ENCODE results near the gene SLC25A47.

The SLC25A47 gene

GRCh38 chr14:100348784-100349685 lies 25.9 kb downstream of the SLC25A47 start:
- no peak for DNase-seq

- DNase-seq: no peak
Observed at GRCh38 chr14:100350276-100350926, 27.3 kb downstream of the SLC25A47 start.

DNA sequence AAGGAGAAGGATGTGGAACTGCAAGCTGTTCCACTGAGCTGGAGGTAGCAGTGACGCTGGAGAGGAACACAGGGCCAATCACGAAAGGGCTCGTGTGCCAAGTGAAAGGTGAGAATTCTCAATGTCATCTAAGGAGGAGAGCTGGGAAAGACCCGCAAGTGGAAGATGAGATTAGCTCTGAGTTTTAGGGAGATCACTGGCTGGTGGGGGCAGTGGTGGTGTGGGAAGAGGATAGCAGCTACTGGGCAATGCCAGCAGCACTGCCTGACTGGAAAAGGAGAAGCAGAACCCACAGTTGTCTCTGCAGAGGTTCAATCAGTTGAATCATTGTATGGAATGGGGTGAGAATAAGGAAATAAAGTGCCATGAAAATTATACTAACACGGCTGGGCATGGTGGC lies 27.8 kb downstream of the SLC25A47 start:
- DNase-seq: no peak

- DNase-seq: no peak
Observed at GRCh38 chr14:100358396-100358795, 35.3 kb downstream of the SLC25A47 start.

GRCh38 chr14:100359111-100359510 lies 36.0 kb downstream of the SLC25A47 start:
- no peak for DNase-seq

DNA sequence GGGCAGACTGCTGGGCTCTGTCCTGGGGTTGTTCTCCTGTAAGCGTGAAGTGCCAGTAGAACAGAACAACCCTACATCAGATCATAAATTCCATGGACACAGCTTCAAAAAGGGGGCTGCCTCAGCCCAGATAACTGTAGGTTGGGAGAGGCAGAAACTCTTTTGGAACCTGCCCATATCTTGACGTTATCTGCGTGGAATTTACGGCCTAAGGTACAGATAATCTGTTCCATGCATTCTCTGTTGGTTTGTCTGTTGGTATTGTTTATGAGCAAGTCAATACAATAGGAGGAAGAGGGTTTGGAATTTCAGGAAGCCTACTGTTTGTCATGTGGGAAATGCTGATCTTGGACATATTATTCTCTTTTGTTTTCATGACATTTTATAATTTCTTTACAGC lies 36.7 kb downstream of the SLC25A47 start:
- no peak for DNase-seq

DNA sequence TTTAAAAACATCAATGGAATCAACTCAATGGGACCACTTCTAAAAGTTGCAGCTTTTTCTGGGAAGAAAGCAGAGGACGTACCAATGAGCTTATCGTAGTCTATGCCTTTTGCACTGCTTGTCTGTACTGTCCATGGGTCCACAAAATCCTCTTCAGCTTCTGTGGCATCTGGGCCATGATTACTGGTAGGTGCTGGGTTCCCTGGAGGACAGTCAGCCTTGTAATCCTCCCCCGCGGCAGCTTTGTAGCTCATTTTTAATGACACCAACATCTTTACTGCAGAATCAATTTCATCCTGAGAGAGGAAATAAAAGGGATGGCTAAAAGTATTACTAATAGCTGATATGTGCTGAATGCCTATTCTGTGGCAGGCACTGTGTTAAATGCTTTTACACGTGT lies 38.5 kb downstream of the SLC25A47 start:
- DNase-seq: no peak

DNA sequence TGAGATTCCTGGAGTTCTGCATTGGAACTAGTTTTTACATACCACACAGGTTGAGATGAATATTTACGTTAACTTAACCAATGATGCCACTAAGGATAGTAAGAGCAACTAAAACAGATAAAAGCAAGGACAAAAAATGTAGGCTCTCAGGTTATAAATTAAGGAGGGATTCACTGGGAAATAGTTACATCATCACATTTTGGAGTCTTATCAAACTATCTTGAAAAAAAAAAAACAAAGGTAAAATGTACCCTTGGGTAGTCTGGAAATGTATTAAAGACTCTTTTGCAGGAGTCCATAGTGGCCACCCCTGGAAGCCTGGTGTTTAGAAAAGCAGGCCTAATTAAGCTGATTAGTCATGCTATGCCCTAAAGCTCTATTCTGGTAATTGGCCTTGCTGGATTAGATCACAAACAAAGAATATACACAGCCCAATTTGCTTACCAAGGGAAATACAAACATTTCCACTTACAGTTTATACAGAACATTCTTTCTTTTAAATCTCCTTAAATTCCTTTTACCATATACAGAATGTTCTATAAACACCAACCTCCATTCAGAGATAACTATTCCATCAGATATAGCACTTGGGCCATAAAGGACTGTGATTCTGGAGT lies 39.3 kb downstream of the SLC25A47 start:
- DNase-seq: no peak

DNA sequence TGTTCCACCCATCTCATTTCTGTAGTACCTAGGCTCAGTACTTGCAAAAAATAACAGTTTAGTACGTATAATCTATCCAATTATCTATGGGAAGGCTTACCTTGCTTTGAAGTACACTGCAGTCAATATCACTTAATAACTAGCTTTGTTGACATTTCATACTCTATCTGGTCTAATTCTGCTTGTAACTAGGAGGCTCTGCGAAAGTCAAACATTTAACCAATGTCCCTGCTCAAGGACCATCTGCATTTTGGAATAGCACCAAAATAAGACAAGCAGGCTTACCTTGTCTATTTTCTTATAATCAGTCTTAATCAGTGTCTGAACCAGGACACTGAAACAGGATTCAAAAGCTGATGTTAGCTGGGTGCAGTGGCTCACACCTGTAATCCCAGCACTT lies 39.9 kb downstream of the SLC25A47 start:
- no peak for DNase-seq

DNA sequence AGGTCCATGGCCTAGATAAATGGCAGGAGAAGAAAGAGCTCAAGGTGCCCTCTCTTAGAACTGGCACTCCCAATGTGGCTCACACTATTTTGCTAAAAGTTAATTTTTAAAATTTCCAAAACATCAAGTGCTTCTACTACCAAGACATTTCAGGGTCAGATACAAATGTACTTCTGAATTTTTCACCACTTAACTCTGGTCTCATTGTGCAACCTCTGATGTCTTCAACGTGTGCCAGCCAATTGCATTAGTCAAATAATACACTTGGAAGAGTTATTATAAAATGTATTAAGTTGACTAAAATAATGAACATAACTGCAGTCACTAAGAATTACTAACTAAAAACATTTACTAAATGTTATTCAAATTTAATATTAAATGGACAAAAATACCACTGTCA lies 41.3 kb downstream of the SLC25A47 start:
- no peak for DNase-seq

- no peak for DNase-seq
Observed at GRCh38 chr14:100365741-100366140, 42.6 kb downstream of the SLC25A47 start.

DNA sequence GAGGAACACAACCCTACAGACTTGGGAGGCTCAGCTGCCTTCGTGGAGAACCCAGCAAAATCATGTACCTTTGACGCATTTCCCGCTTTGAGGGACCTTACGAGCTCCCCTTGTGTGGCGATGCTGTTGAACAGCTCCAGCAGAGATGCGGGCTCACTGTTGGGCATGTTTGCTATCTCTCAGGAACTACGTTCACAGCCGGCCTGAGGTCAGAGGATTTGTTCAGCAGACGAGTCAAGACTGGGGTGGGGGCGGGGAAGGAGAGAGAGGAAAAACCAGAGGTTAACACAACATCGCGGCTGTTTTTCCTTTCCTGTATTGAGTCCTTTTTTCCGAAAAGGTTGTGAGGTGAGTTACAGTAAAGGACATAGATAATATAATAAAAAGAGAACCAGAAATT lies 45.9 kb downstream of the SLC25A47 start:
- no peak for DNase-seq

GRCh38 chr14:100370003-100370402 lies 46.9 kb downstream of the SLC25A47 start:
- no peak for DNase-seq

GRCh38 chr14:100371773-100372172 lies 48.6 kb downstream of the SLC25A47 start:
- no peak for DNase-seq

DNA sequence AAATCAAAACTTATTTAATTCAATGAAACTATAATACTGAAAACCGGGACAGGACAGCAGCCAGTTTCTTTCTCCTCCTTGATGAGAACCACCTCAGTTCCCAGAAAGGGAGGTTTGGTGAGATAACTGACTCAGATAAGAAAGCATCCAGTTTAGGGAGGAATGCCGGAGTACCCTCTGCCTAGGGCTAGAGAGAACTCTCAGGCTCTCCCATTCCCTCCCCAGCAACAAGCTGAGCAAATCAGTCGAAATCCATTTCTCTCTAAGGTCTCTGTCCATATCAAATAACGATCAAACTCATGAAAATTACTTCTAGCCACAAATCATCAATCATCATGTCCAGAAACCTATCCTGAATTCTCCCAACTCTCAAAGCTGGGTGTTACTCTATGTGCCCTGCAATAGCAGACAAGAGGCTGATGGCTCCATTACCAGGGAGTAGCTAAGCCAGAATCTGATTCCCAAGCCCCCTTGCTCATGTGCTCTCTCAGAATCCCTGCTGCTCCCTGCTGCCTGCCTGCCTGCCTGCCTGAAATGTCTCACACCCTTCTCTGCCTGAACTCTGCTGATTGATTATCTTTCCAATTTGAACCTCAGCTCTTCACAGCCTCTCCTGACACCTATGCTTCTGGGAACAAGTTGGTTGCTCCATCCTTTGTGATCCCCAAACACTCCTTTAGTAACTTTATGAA lies 49.4 kb downstream of the SLC25A47 start:
- DNase-seq: no peak

DNA sequence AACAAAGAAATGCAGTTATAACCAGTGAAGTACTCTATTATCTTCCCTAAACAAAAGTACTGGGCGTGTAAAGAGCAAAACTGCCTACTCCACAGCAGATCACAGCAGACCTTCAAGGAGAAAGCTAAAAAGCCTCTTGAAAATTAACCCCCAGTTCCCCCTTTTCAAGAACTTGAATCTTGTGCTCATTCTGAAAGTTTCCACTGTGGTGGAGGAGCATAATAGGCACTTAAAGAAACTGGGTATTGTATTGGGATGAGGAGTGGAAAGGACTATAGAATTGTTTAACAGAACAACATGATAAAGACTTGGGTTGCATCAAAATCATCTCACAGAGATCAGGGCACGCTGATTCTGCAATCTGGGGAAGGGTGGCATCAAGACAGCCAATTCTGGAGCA lies 51.1 kb downstream of the SLC25A47 start:
- no peak for DNase-seq

- DNase-seq: no peak
Observed at GRCh38 chr14:100374876-100375265, 51.7 kb downstream of the SLC25A47 start.

DNA sequence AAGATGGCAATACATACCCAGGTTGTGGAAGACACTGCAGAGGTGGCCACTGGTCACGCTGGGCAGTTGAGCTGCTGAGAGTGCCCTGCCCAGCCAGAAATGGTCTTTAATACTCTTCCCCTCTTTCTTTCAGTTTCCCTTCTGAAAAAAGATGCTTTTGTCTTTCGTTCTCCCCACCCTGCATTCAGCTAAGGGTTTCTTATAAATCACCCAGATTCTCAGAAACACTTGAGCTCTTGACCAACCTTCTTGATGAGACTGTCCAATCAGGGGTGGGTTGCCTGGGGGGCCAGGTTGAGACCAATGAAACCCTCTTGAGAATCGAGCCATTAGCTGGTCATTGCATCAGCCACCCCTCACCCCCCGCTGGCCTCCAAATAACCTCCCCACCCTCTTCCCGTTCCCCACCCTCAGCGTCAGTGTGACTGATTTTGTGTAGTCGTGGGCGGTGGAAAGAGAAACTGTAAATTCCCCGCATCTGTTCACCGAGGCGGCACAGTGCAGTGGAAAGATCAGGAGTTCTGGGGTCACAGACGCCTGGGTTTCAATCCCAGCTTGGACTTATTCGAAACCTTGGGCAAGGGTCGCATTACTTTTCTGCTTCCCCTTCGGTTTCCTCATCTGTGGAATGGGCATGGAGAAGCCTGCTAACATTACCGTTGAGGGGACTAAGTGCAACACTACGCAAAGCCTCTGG lies 52.3 kb downstream of the SLC25A47 start:
- peak; percentile 82 to 87 for DNase-seq

DNA sequence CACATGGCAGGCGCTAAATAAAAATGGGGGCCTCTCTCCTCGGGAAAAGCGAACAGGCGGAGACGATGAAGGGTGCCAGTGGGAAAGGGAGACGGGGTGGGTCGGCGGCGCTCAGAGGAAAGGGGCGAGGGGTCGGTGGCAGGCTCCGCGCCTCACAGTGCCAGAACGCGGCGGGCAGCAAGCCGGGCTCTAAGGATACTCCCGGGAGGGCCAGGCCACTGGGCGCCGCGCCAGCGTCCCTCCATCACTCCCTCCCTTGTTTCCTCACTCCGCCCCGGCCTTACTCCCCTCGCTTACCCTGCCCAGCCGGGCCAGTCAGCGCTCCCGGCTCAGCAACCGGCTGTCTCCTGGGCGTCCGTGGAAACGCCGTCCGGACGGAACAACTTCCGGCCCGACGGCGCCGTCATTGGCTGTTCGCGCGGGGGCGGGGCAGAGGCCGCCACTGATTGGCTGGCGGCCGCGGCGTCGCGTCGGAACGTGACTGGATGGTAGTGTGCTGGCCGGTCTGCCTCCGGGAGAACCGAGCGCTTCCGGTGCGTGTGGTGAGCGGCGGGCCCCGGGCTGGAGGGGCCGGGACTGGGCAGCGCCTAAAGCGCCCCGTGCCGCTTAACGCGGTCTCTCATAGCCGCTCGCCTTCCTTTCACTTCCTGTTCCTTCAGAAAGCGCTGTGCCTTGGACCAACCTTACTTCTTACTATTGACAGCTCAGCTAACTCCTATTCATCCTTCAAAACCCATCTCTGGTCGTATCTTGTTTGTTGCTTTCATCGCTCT lies 53.0 kb downstream of the SLC25A47 start, which contains the start of gene WDR25:
Gene WDR25, plus strand, starts transcription at position 523 of the 773 bp plus-strand sequence.
- peak; percentile 95 for DNase-seq

DNA sequence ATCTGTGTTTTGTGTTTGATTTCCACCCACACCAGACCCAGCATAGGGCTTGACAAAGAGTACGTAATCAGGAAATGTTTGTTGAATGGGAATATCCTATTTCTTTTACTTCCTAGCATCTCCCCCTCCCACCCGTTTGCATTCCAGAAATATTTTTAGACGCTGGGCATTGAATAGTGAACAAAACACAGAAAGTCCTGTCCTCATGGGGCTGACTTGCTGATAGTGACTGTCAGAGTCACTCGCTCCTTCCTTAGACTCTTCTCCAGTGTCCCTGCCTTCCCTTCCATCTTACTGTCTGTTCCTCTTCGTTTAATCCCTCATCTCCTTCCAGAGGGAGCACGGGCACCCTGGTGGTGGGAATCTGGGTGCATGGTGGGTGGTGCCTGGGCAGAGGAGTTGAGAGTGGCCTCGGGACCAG lies 53.6 kb downstream of the SLC25A47 start:
- no peak for DNase-seq
